IMR-90 (cell line): ENCODE results near the gene ARFGEF3. TPM values are rescaled to one million over a fixed set of nuclear protein-coding genes. Genes with fewer than 3 reads are reported as not detected.

Source experiments
- ATAC-seq: fragments of 200-7000 bp; cut with Tn5 transposase; 2 replicates; pipeline ENCODE4 v1.9.1; 2020; ENCODE audit warnings: low read depth, mild to moderate bottlenecking, moderate library complexity
- BruUV-seq: library from RNA; stranded (reverse); fragments of 400-500 nt; replicated peaks from 2 replicates; lab custom pipeline; 2021; lab: Mats Ljungman, UMichigan
- CTCF ChIA-PET: fragments of 300-600 bp; formaldehyde crosslinking; extraction: SDS; loops from one replicate; lab custom pipeline; 2021; ENCODE audit warnings: antibody characterized with exemption; lab: Yijun Ruan, JAX
- POLR2A ChIA-PET: fragments of 300-600 bp; sonication (Branson Sonifier 250); formaldehyde crosslinking; loops from one replicate; lab custom pipeline; 2022; ENCODE audit warnings: antibody characterized with exemption; ENCODE audit not compliant: unreplicated experiment; lab: Charles Lee
- DNase-seq: peaks from one replicate; pipeline ENCODE4 v3.0.0; 2013
- H2AFZ ChIP-seq: replicated peaks from 2 replicates; pipeline ENCODE3; 2013; ENCODE audit warnings: low read length, mild to moderate bottlenecking; ENCODE audit not compliant: poor library complexity
- H2AK5ac ChIP-seq: 2 replicates; pipeline ENCODE4 v1.6.1; 2013; ENCODE audit warnings: low read depth, low read length, inconsistent platforms
- H2AK9ac ChIP-seq: replicated peaks from 2 replicates; pipeline ENCODE3; 2013; ENCODE audit warnings: mild to moderate bottlenecking, low read depth, low read length, moderate library complexity; ENCODE audit not compliant: poor library complexity
- H2BK120ac ChIP-seq: 2 replicates; pipeline ENCODE4 v1.6.1; 2013; ENCODE audit warnings: low read depth, low read length, inconsistent platforms
- H2BK15ac ChIP-seq: 3 replicates; pipeline ENCODE4 v1.6.1; 2013; ENCODE audit warnings: low read depth, low read length, inconsistent platforms
- H2BK20ac ChIP-seq: 2 replicates; pipeline ENCODE4 v1.6.1; 2013; ENCODE audit warnings: low read depth, mild to moderate bottlenecking, inconsistent platforms, low read length, moderate library complexity
- H2BK5ac ChIP-seq: 2 replicates; pipeline ENCODE4 v1.6.1; 2013; ENCODE audit warnings: mild to moderate bottlenecking, low read depth, low read length, inconsistent platforms; ENCODE audit not compliant: poor library complexity, severe bottlenecking
- H3K14ac ChIP-seq: replicated peaks from 2 replicates; pipeline ENCODE4 v1.6.1; 2013; ENCODE audit warnings: low read depth, low read length, inconsistent platforms
- H3K18ac ChIP-seq: 2 replicates; pipeline ENCODE4 v1.6.1; 2013; ENCODE audit warnings: low read depth, low read length, control low read depth
- H3K23ac ChIP-seq: 2 replicates; pipeline ENCODE4 v1.6.1; 2013; ENCODE audit warnings: low read depth, low read length, inconsistent platforms
- H3K27ac ChIP-seq: 2 replicates; pipeline ENCODE4 v1.5.1; 2013; ENCODE audit warnings: mild to moderate bottlenecking, control low read depth, low read length; ENCODE audit not compliant: insufficient read depth
- H3K27me3 ChIP-seq: 2 replicates; pipeline ENCODE4 v1.6.1; 2013; ENCODE audit warnings: low read length; ENCODE audit not compliant: control insufficient read depth, insufficient read depth
- H3K36me3 ChIP-seq: 2 replicates; pipeline ENCODE4 v1.6.1; 2013; ENCODE audit warnings: low read length, mixed read lengths; ENCODE audit not compliant: control insufficient read depth, insufficient read depth
- H3K4ac ChIP-seq: 2 replicates; pipeline ENCODE4 v1.6.1; 2013; ENCODE audit warnings: low read depth, low read length, inconsistent platforms
- H3K4me1 ChIP-seq: 2 replicates; pipeline ENCODE4 v1.6.1; 2013; ENCODE audit warnings: low read length, mixed read lengths; ENCODE audit not compliant: control insufficient read depth, insufficient read depth
- H3K4me2 ChIP-seq: 2 replicates; pipeline ENCODE4 v1.6.1; 2013; ENCODE audit warnings: low read depth, mild to moderate bottlenecking, control low read depth, low read length, moderate library complexity
- H3K4me3 ChIP-seq: 2 replicates; pipeline ENCODE4 v1.5.1; 2013; ENCODE audit warnings: low read depth, mild to moderate bottlenecking, control low read depth, low read length, moderate library complexity; ENCODE audit not compliant: insufficient read depth
- H3K56ac ChIP-seq: 2 replicates; pipeline ENCODE4 v1.6.1; 2013; ENCODE audit warnings: low read length, inconsistent platforms; ENCODE audit not compliant: insufficient read depth; ENCODE audit errors: extremely low read depth
- H3K79me1 ChIP-seq, 2 experiments: 2 replicates each; pipeline ENCODE4 v1.6.1; 2013; ENCODE audit warnings: low read length in 2 of 2, inconsistent platforms in 1 of 2, low read depth in 1 of 2
- H3K9ac ChIP-seq: 2 replicates; pipeline ENCODE4 v1.6.1; 2013; ENCODE audit warnings: low read depth, low read length, control low read depth
- H3K9me1 ChIP-seq: 2 replicates; pipeline ENCODE4 v1.6.1; 2013; ENCODE audit warnings: low read length, inconsistent platforms; ENCODE audit not compliant: insufficient read depth
- H3K9me3 ChIP-seq: 2 replicates; pipeline ENCODE4 v1.6.1; 2013; ENCODE audit warnings: low read length; ENCODE audit not compliant: control insufficient read depth, insufficient read depth
- H4K20me1 ChIP-seq: 2 replicates; pipeline ENCODE4 v1.6.1; 2013; ENCODE audit warnings: low read length, inconsistent platforms; ENCODE audit not compliant: insufficient read depth
- H4K5ac ChIP-seq: 2 replicates; pipeline ENCODE4 v1.6.1; 2013; ENCODE audit warnings: mild to moderate bottlenecking, low read depth, low read length, control low read depth
- H4K8ac ChIP-seq, 2 experiments: 2 replicates each; pipeline ENCODE4 v1.6.1; 2013; ENCODE audit warnings: low read depth in 2 of 2, low read length in 2 of 2, control low read depth in 1 of 2, inconsistent platforms in 1 of 2
- H4K91ac ChIP-seq: 2 replicates; pipeline ENCODE4 v1.6.1; 2013; ENCODE audit warnings: low read depth, low read length, inconsistent platforms; ENCODE audit not compliant: insufficient read depth
- BHLHE40 ChIP-seq: fragments of 150-350 bp; IDR thresholded peaks from 2 replicates; pipeline ENCODE4 v1.6.1; 2016; ENCODE audit warnings: mild to moderate bottlenecking, low read depth, low read length
- CHD1 ChIP-seq: IDR thresholded peaks from 2 replicates; pipeline ENCODE4 v1.6.1; 2012; ENCODE audit warnings: low read depth, low read length, improper control_type of control experiment
- ELK1 ChIP-seq: fragments of 150-350 bp; IDR thresholded peaks from 2 replicates; pipeline ENCODE4 v1.6.1; 2016; ENCODE audit warnings: low read depth, mild to moderate bottlenecking, low read length, moderate library complexity, borderline replicate concordance
- FOS ChIP-seq: fragments of 150-350 bp; IDR thresholded peaks from 2 replicates; pipeline ENCODE4 v1.6.1; 2016; ENCODE audit warnings: low read depth, low read length
- MAZ ChIP-seq: IDR thresholded peaks from 2 replicates; pipeline ENCODE4 v1.6.1; 2012; ENCODE audit warnings: low read depth, mild to moderate bottlenecking, low read length, improper control_type of control experiment, moderate library complexity, borderline replicate concordance
- MXI1 ChIP-seq: IDR thresholded peaks from 2 replicates; pipeline ENCODE4 v1.6.1; 2012; ENCODE audit warnings: low read depth, mild to moderate bottlenecking, low read length, moderate library complexity, borderline replicate concordance
- NFE2L2 ChIP-seq: fragments of 150-350 bp; IDR thresholded peaks from 2 replicates; pipeline ENCODE4 v1.6.1; 2016; ENCODE audit warnings: low read depth, mild to moderate bottlenecking, low read length
- RAD21 ChIP-seq: IDR thresholded peaks from 2 replicates; pipeline ENCODE4 v1.6.1; 2012; ENCODE audit warnings: low read length, improper control_type of control experiment
- RCOR1 ChIP-seq: IDR thresholded peaks from 2 replicates; pipeline ENCODE4 v1.6.1; 2012; ENCODE audit warnings: mild to moderate bottlenecking, low read length, improper control_type of control experiment; ENCODE audit not compliant: insufficient replicate concordance
- SMC3 ChIP-seq: fragments of 150-350 bp; IDR thresholded peaks from 2 replicates; pipeline ENCODE4 v1.6.1; 2016; ENCODE audit warnings: low read depth, mild to moderate bottlenecking, antibody characterized with exemption, low read length, moderate library complexity
- USF2 ChIP-seq: fragments of 150-350 bp; IDR thresholded peaks from 2 replicates; pipeline ENCODE4 v1.6.1; 2017; ENCODE audit warnings: mild to moderate bottlenecking, antibody characterized with exemption, low read length, low read depth
- WGBS, 2 experiments: methylation state at CpG; one replicate each; pipeline versions ENCODE4 v1.1.5 to v1.1.7; 2013; ENCODE audit warnings: missing lambda C conversion rate in 2 of 2; ENCODE audit not compliant: insufficient read length in 1 of 2; ENCODE audit errors: extremely low coverage in 2 of 2; 5-methylcytosine and 5-hydroxymethylcytosine counted together
- dilution Hi-C: fragments of 300-500 bp; cut with HindIII; formaldehyde crosslinking; loops from one replicate; pipeline ENCODE4 v1.14.3; 2018; ENCODE audit warnings: low sequenced_read_pairs; ENCODE audit not compliant: unreplicated experiment
- in situ Hi-C: fragments of 300-500 bp; cut with MboI; formaldehyde crosslinking; loops from 3 replicates; pipeline ENCODE4 v1.14.3; 2019; ENCODE audit warnings: low sequenced_read_pairs, inconsistent platforms, mixed read lengths
- intact Hi-C: fragments of 100-400 bp; cut with micrococcal nuclease; formaldehyde crosslinking; loops from 2 replicates; pipeline ENCODE4 v1.10.0; 2022
- polyA plus RNA-seq, 3 experiments: library from polyadenylated mRNA; depleted of rRNA; stranded (reverse); fragments of >200 nt; gene quantifications; 2 replicates each; pipeline ENCODE4 v1.2.3, GENCODE V29; 2012; ENCODE audit warnings: low replicate concordance in 1 of 3
- total RNA-seq: library from RNA; depleted of rRNA; stranded (reverse); fragments of >200 nt; gene quantifications from 2 replicates; pipeline ENCODE4 v1.2.3, GENCODE V29; 2012

Gene ARFGEF3
- total and polyA plus RNA-seq, 2 of the 4 experiments (the other 2 are of a cell fraction) = under 0.01 to 0.02 TPM

DNA sequence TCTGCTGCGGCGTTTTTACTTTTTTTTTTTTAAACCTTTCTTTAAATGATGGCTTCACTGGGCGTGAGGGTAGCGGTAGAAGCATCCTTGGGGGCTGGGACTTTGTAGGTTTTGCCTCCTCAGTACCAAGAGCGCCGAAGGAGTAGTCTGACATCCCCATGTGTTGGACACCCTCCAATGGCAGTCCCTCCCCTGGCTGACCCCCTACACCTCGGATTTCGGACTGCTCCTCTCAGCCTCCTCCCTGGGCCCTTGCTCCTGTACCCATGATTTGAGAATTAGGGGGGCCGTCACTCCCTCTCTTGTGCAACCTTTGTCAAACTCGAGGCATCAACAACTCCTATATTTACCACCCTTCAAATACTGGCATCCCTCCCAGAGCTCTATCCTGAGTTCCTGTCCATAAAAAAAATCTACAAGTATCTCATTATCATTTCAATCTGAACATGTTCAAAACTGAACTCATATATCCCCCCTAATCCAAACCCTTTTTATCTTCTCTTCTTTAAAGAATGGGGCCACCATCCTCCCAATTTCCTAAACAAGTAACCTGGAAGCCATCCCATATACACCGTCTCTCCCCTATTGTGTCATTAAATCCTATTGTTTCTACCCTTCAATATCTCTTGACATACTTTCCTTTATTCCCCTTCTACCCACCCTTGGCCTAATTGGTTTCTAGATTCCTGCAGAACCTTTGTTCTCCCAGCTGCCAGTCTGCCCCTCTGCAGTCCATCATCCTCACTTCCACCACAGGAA lies 1.2 kb upstream of the ARFGEF3 start:
- ATAC-seq (no peak), DNase-seq (no peak)
- Histone ChIP-seq H3K56ac (no peak overlapping the region), H4K20me1 (no peaks in the 10 kb centered on the region), H4K91ac (no peak overlapping the region), H3K9me3 (peaks cover 3% of the 10 kb centered on the region), H2AK5ac (no peak overlapping the region), H3K4me2 (no peak overlapping the region), H3K36me3 (no peaks in the 10 kb centered on the region), H2AK9ac (no peak overlapping the region), H2AFZ (no peak overlapping the region), H3K4ac (no peak overlapping the region), H3K27ac (no peak overlapping the region), H3K23ac (no peak overlapping the region), H3K9me1 (no peaks in the 10 kb centered on the region), H3K79me1 (no peaks in the 10 kb centered on the region), H3K14ac (no peak overlapping the region), H4K5ac (no peak overlapping the region), H2BK5ac (no peak overlapping the region), H2BK15ac (no peak overlapping the region), H2BK120ac (no peak overlapping the region), H3K18ac (no peak overlapping the region), H3K4me1 (peaks cover 2% of the 10 kb centered on the region), H4K8ac (no peak overlapping the region), H3K9ac (no peak overlapping the region), H3K4me3 (no peak overlapping the region), H3K27me3 (peaks cover 58% of the 10 kb centered on the region), H2BK20ac (no peak overlapping the region)
- in situ Hi-C loops = no loop called here
- ChIA-PET CTCF (no interaction called here), POLR2A (no interaction called here)
- WGBS, 2 experiments = 74% methylated on average over 5 of the region's 11 CpGs; no CpG with 5 or more reads in 1 of the 2 experiments
- no TSS peak for BruUV-seq
- no peak for TF ChIP-seq MXI1
- TF ChIP-seq SMC3 = no peak
- TF ChIP-seq RCOR1 = no peak
- TF ChIP-seq RAD21 = no peak
- no peak for TF ChIP-seq NFE2L2
- no peak for TF ChIP-seq CHD1
- TF ChIP-seq FOS = no peak
- TF ChIP-seq BHLHE40 = no peak
- TF ChIP-seq USF2 = no peak
- no peak for TF ChIP-seq MAZ
- no peak for TF ChIP-seq ELK1
- dilution Hi-C loops = no loop called here
- intact Hi-C loops = no loop called here
